Neural crest cell (in vitro differentiated cells): ENCODE measurements around the gene GJD2. TPM values are rescaled to one million over a fixed set of nuclear protein-coding genes. Genes with fewer than 3 reads are reported as not detected.

Source experiments
- DNase-seq: peaks from one replicate; pipeline ENCODE4 v3.0.0; 2021; ENCODE audit warnings: low read depth, mixed read lengths, low spot score
- H3K27ac Mint-ChIP-seq: one replicate; pipeline ENCODE4 v1.8.0; 2021; ENCODE audit warnings: mild to moderate bottlenecking, mixed read lengths; ENCODE audit not compliant: unreplicated experiment
- H3K27me3 Mint-ChIP-seq: 2 replicates; pipeline ENCODE4 v1.8.0; 2021; ENCODE audit warnings: low read depth, mild to moderate bottlenecking, mixed read lengths
- H3K36me3 Mint-ChIP-seq: 2 replicates; pipeline ENCODE4 v1.8.0; 2021; ENCODE audit warnings: low read depth, mild to moderate bottlenecking, mixed read lengths
- H3K4me1 Mint-ChIP-seq: 2 replicates; pipeline ENCODE4 v1.8.0; 2021; ENCODE audit warnings: mixed read lengths
- H3K4me3 Mint-ChIP-seq: one replicate; pipeline ENCODE4 v1.8.0; 2021; ENCODE audit warnings: mild to moderate bottlenecking, mixed read lengths
- H3K9me3 Mint-ChIP-seq: 2 replicates; pipeline ENCODE4 v1.8.0; 2021; ENCODE audit warnings: mixed read lengths
- total RNA-seq: library from RNA; stranded (reverse); gene quantifications from 2 replicates; pipeline ENCODE4 v1.2.1, GENCODE V29; 2021
- TF ChIP-seq, protein P1 (sequence below): fragments of 200-600 bp; sonication (generic); conservative IDR thresholded peaks from 2 replicates; pipeline ENCODE4 v1.5.0; 2021; ENCODE audit warnings: antibody characterized with exemption, mild to moderate bottlenecking

The GJD2 gene
- total RNA-seq, 1 donor from 2014 or later = 0.07 TPM

DNA sequence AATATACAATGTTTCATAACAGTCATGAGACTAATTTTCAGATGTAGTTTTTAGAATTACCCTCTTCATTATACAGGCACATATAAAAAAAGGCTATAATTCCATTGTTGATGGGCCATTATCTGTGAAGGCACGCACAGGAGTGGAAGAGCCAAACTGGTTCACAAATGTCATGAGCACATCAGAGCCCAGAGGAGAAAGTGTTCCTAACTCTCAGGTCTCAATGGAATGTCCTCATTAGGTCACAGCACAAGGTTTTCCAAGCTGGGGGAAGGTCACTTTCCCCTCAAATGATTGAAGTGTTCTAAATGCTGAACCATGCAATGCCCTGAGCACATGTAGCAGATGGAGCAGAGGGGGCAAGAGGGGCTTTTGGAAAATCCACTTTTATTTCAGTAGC lies 41.2 kb downstream of the GJD2 start:
- Mint-ChIP-seq H3K4me1 (peaks cover under 1% of the 10 kb centered on the region), H3K27ac (no peak overlapping the region), H3K9me3 (no peaks in the 10 kb centered on the region), H3K4me3 (no peak overlapping the region), H3K27me3 (peaks cover 34% of the 10 kb centered on the region), H3K36me3 (no peaks in the 10 kb centered on the region)
- DNase-seq = no peak
- TF ChIP-seq, protein P1, sequence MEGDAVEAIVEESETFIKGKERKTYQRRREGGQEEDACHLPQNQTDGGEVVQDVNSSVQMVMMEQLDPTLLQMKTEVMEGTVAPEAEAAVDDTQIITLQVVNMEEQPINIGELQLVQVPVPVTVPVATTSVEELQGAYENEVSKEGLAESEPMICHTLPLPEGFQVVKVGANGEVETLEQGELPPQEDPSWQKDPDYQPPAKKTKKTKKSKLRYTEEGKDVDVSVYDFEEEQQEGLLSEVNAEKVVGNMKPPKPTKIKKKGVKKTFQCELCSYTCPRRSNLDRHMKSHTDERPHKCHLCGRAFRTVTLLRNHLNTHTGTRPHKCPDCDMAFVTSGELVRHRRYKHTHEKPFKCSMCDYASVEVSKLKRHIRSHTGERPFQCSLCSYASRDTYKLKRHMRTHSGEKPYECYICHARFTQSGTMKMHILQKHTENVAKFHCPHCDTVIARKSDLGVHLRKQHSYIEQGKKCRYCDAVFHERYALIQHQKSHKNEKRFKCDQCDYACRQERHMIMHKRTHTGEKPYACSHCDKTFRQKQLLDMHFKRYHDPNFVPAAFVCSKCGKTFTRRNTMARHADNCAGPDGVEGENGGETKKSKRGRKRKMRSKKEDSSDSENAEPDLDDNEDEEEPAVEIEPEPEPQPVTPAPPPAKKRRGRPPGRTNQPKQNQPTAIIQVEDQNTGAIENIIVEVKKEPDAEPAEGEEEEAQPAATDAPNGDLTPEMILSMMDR = no peak

DNA sequence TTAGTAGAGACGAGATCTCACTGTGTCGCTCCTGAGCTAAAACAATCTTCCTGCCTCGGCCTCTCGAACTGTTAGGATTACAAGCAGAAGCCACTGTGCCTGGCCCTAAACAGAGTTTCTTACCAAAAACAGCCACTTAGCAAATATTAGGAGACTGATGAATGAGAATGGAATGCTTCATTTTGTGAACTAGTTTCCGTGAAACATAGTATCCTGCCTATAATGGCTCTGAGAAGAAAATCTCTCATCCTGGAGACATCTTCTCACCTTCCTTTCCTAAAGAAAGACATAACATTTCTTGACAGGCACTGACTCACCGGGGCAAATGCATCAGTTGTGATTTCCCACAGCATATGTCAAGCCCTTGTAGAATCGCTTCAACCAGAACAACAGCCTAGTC lies 44.9 kb downstream of the GJD2 start:
- TF ChIP-seq, protein P1 = no peak
- DNase-seq = no peak
- H3K4me3 Mint-ChIP-seq = no peak overlapping the region
- H3K36me3 Mint-ChIP-seq = no peaks in the 10 kb centered on the region
- H3K27me3 Mint-ChIP-seq = peaks cover 49% of the 10 kb centered on the region
- H3K9me3 Mint-ChIP-seq = no peaks in the 10 kb centered on the region
- H3K4me1 Mint-ChIP-seq = no peaks in the 10 kb centered on the region
- no peak overlapping the region for H3K27ac Mint-ChIP-seq

DNA sequence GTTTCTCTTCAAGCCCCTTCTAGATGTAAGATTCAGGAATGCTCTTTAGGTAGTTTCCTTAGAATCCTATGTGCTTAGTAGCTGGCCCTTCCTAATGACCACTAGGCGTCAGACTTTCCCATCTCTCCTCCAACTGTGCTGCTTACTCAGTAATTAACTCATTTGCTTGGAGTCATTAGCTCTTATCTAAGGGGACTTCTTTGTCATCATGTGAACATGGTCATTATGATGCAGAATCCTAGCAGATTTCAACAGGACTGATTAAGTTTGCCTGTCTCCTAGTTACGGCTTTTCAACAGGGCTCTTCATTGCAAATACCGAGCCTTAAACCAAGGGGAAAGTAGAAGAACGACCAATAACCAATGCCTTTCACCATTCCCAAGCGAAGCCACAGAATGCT lies 46.4 kb downstream of the GJD2 start:
- no peaks in the 10 kb centered on the region for H3K9me3 Mint-ChIP-seq
- TF ChIP-seq, protein P1 = peak; percentile 85
- H3K27me3 Mint-ChIP-seq = peaks cover 51% of the 10 kb centered on the region
- DNase-seq = no peak
- H3K4me1 Mint-ChIP-seq = no peaks in the 10 kb centered on the region
- H3K36me3 Mint-ChIP-seq = no peaks in the 10 kb centered on the region
- no peak overlapping the region for H3K4me3 Mint-ChIP-seq
- no peak overlapping the region for H3K27ac Mint-ChIP-seq

DNA sequence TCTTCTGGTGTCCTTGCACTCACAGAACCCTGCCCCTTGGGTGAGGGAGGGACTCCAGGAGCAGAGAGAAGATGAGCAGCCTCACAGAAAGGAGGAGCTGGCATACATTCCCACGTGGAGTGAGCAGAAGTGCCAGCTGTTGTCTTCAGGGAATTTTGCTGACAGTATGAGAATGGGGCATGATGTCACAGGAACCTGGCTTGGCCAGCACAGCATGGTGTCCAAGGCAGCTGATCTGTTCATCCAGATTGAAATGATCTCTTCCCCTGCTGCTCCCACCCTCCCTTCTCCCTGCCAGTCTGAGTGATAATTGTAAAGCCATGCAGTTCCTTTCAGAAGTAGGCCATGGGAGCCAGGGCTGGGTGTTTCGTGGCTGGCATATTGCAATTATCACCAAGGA lies 53.3 kb downstream of the GJD2 start:
- Mint-ChIP-seq H3K27ac (no peak overlapping the region), H3K9me3 (no peaks in the 10 kb centered on the region), H3K4me1 (peaks cover 5% of the 10 kb centered on the region), H3K4me3 (no peak overlapping the region), H3K36me3 (no peaks in the 10 kb centered on the region), H3K27me3 (peaks cover 43% of the 10 kb centered on the region)
- TF ChIP-seq, protein P1 = no peak
- DNase-seq = no peak

Other genes starting within 250 kb of the GJD2 start
- 45.9 and 52.2 TPM in 2 replicates for gene GOLGA8B, start 171.3 kb downstream of the GJD2 start, total RNA-seq
- gene ACTC1, start 40.6 kb upstream of the GJD2 start, total RNA-seq = 2.4 and 2.8 TPM in 2 replicates
- gene AQR, start 214.7 kb upstream of the GJD2 start, total RNA-seq = 36.8 and 40.5 TPM in 2 replicates
- gene ZNF770, start 233.3 kb upstream of the GJD2 start, total RNA-seq = 51.0 and 53.8 TPM in 2 replicates